HG03095 (cell line): ENCODE results near the gene ALDH6A1.
"Not testable (repeated sequence)": the region's sequence is repeated elsewhere in the genome, so short reads cannot be mapped to it uniquely, and the experiment has no call there.

Experiments used
- ATAC-seq: cut with Tn5 transposase; IDR thresholded peaks from one replicate; pipeline ENCODE4 v1.9.1; 2021; ENCODE audit warnings: moderate library complexity; ENCODE audit not compliant: unreplicated experiment

Gene ALDH6A1

GRCh38 chr14:74084277-74085046 lies at the start of gene ALDH6A1, which contains the start of gene LIN52:
ALDH6A1 (minus strand) TSS chr14:74084453; CDS start chr14:74084394, 59 bp downstream.
LIN52 (plus strand) TSS chr14:74084956; CDS start chr14:74084975, 19 bp downstream.
- peak; percentile 85 for ATAC-seq

- ATAC-seq: no peak
Measured at GRCh38 chr14:74127634-74128033, 43.4 kb upstream of the ALDH6A1 start.

- no peak for ATAC-seq
Measured at GRCh38 chr14:74126315-74127013, 42.2 kb upstream of the ALDH6A1 start.

GRCh38 chr14:74125487-74125886 lies 41.2 kb upstream of the ALDH6A1 start:
- ATAC-seq: not testable (repeated sequence)

- ATAC-seq: not testable (repeated sequence)
Measured at GRCh38 chr14:74111395-74112216, 27.4 kb upstream of the ALDH6A1 start.

- ATAC-seq: no peak
Measured at GRCh38 chr14:74109369-74109768, 25.1 kb upstream of the ALDH6A1 start.

GRCh38 chr14:74105381-74105780 lies 21.1 kb upstream of the ALDH6A1 start:
- ATAC-seq: no peak

GRCh38 chr14:74089251-74090020 lies 5.2 kb upstream of the ALDH6A1 start:
- ATAC-seq: no peak

- ATAC-seq: no peak
Measured at GRCh38 chr14:74085828-74086227, 1.6 kb upstream of the ALDH6A1 start.

- no peak for ATAC-seq
Measured at GRCh38 chr14:74085047-74085637, 889 bp upstream of the ALDH6A1 start.

- ATAC-seq: peak; percentile 12
Measured at GRCh38 chr14:74083784-74084276, 423 bp downstream of the ALDH6A1 start.

GRCh38 chr14:74083161-74083560 lies 1.1 kb downstream of the ALDH6A1 start:
- no peak for ATAC-seq

- ATAC-seq: no peak
Measured at GRCh38 chr14:74081491-74081890, 2.8 kb downstream of the ALDH6A1 start.

GRCh38 chr14:74080820-74081460 lies 3.3 kb downstream of the ALDH6A1 start:
- ATAC-seq: no peak

GRCh38 chr14:74077401-74077800 lies 6.9 kb downstream of the ALDH6A1 start:
- no peak for ATAC-seq

- ATAC-seq: no peak
Measured at GRCh38 chr14:74065746-74066575, 18.3 kb downstream of the ALDH6A1 start.

GRCh38 chr14:74064883-74065282 lies 19.4 kb downstream of the ALDH6A1 start:
- ATAC-seq: no peak

GRCh38 chr14:74064426-74064825 lies 19.8 kb downstream of the ALDH6A1 start:
- no peak for ATAC-seq

- no peak for ATAC-seq
Measured at GRCh38 chr14:74062809-74063150, 21.5 kb downstream of the ALDH6A1 start.
